Hepatocyte (in vitro differentiated cells): ENCODE measurements around the gene PNKP. TPM values are rescaled to one million over a fixed set of nuclear protein-coding genes. Genes with fewer than 3 reads are reported as not detected.

Experiments
- DNase-seq: peaks from one replicate; pipeline ENCODE4 v3.0.0-alpha.2; 2016; ENCODE audit warnings: low spot score
- H2AFZ ChIP-seq: fragments of 200-600 bp; sonication (generic); 2 replicates; pipeline ENCODE4 v1.6.0; 2016; ENCODE audit warnings: antibody characterized with exemption, mild to moderate bottlenecking
- H3K27ac ChIP-seq: fragments of 200-600 bp; sonication (generic); 2 replicates; pipeline ENCODE4 v1.5.1; 2016; ENCODE audit warnings: mild to moderate bottlenecking
- H3K27me3 ChIP-seq: fragments of 200-600 bp; sonication (generic); 2 replicates; pipeline ENCODE4 v1.6.1; 2016
- H3K36me3 ChIP-seq: fragments of 200-600 bp; sonication (generic); replicated peaks from 2 replicates; pipeline ENCODE4 v1.5.1; 2016; ENCODE audit warnings: low read depth; ENCODE audit not compliant: insufficient read depth
- H3K4me1 ChIP-seq: fragments of 200-600 bp; sonication (generic); 2 replicates; pipeline ENCODE4 v1.5.1; 2016; ENCODE audit warnings: mild to moderate bottlenecking, moderate library complexity; ENCODE audit not compliant: insufficient read depth
- H3K4me2 ChIP-seq: fragments of 200-600 bp; sonication (generic); 2 replicates; pipeline ENCODE4 v1.6.0; 2016
- H3K4me3 ChIP-seq: fragments of 200-600 bp; sonication (generic); 2 replicates; pipeline ENCODE4 v1.5.1; 2016; ENCODE audit warnings: mild to moderate bottlenecking
- H3K79me2 ChIP-seq: fragments of 200-600 bp; sonication (generic); 2 replicates; pipeline ENCODE4 v1.6.0; 2017; ENCODE audit warnings: mild to moderate bottlenecking
- H3K9me2 ChIP-seq: fragments of 200-600 bp; sonication (generic); replicated peaks from 2 replicates; pipeline ENCODE4 v1.6.0; 2017; ENCODE audit warnings: mild to moderate bottlenecking; ENCODE audit not compliant: insufficient read depth
- H3K9me3 ChIP-seq: fragments of 200-600 bp; sonication (generic); 2 replicates; pipeline ENCODE4 v1.5.1; 2016; ENCODE audit warnings: low read depth, mild to moderate bottlenecking
- H4K20me1 ChIP-seq: fragments of 200-600 bp; sonication (generic); 2 replicates; pipeline ENCODE4 v1.6.0; 2016; ENCODE audit warnings: mild to moderate bottlenecking; ENCODE audit not compliant: insufficient read depth, poor library complexity, severe bottlenecking
- CTCF ChIP-seq: fragments of 200-600 bp; sonication (generic); IDR thresholded peaks from 2 replicates; pipeline ENCODE4 v1.5.1; 2016; ENCODE audit warnings: antibody characterized with exemption, mild to moderate bottlenecking; ENCODE audit not compliant: poor library complexity
- EZH2 ChIP-seq: fragments of 200-600 bp; sonication (generic); IDR thresholded peaks from 2 replicates; pipeline ENCODE4 v1.6.1; 2016; ENCODE audit warnings: antibody characterized with exemption, mild to moderate bottlenecking, borderline replicate concordance
- EZH2phosphoT487 ChIP-seq: fragments of 200-600 bp; sonication (generic); IDR thresholded peaks from one replicate; pipeline ENCODE4 v1.6.1; 2018; ENCODE audit warnings: antibody characterized with exemption, mild to moderate bottlenecking, low read depth, moderate library complexity; ENCODE audit not compliant: unreplicated experiment, severe bottlenecking
- WGBS: methylation state at CpG from one replicate; pipeline ENCODE4 v1.1.6; 2016; ENCODE audit warnings: low lambda C conversion rate; ENCODE audit errors: missing lambda C conversion rate; 5-methylcytosine and 5-hydroxymethylcytosine counted together
- polyA plus RNA-seq: library from polyadenylated mRNA; unstranded; fragments of >200 nt; fragmentation: Nextera tagmentation; extraction: Ambion mirVana; gene quantifications from 2 replicates; pipeline ENCODE4 v1.2.1, GENCODE V29; 2016
- total RNA-seq: library from RNA; depleted of rRNA; stranded (reverse); fragments of >200 nt; gene quantifications from 2 replicates; pipeline ENCODE4 v1.2.3, GENCODE V29; 2014

Gene PNKP
- total and polyA plus RNA-seq, 2 experiments from 2014 or later, result 27.0 to 68.6 TPM

GRCh38 chr19:49845414-49845813 is 22.0 kb downstream of the PNKP start:
- Histone ChIP-seq H3K27me3 (no peaks in the 10 kb centered on the region), H3K27ac (no peak overlapping the region), H3K79me2 (peaks cover 18% of the 10 kb centered on the region), H3K9me3 (no peaks in the 10 kb centered on the region), H3K4me3 (no peak overlapping the region), H3K4me2 (no peak overlapping the region), H2AFZ (no peak overlapping the region), H4K20me1 (no peaks in the 10 kb centered on the region), H3K9me2 (no peaks in the 10 kb centered on the region), H3K4me1 (no peaks in the 10 kb centered on the region), H3K36me3 (no peaks in the 10 kb centered on the region)
- WGBS, result 91% methylated on average over 3 of the region's 3 CpGs
- no peak for DNase-seq
- TF ChIP-seq EZH2 (no peak), EZH2phosphoT487 (no peak), CTCF (no peak)

GRCh38 chr19:49844138-49845095 is 23.0 kb downstream of the PNKP start:
- Histone ChIP-seq H3K27ac (no peak overlapping the region), H3K27me3 (no peaks in the 10 kb centered on the region), H3K4me1 (no peaks in the 10 kb centered on the region), H3K4me3 (no peak overlapping the region), H4K20me1 (no peaks in the 10 kb centered on the region), H2AFZ (no peak overlapping the region), H3K36me3 (no peaks in the 10 kb centered on the region), H3K4me2 (no peak overlapping the region), H3K9me3 (no peaks in the 10 kb centered on the region), H3K9me2 (no peaks in the 10 kb centered on the region), H3K79me2 (peaks cover 9% of the 10 kb centered on the region)
- WGBS, result 89% methylated on average over 18 of the region's 18 CpGs
- TF ChIP-seq EZH2 (no peak), EZH2phosphoT487 (no peak), CTCF (no peak)
- DNase-seq, result no peak

GRCh38 chr19:49843265-49843664 is 24.1 kb downstream of the PNKP start:
- 100% methylated on average over 3 of the region's 3 CpGs for WGBS
- H3K79me2 ChIP-seq, result no peaks in the 10 kb centered on the region
- H3K4me1 ChIP-seq, result no peaks in the 10 kb centered on the region
- H3K4me3 ChIP-seq, result no peak overlapping the region
- no peaks in the 10 kb centered on the region for H3K27me3 ChIP-seq
- H3K9me2 ChIP-seq, result no peaks in the 10 kb centered on the region
- H3K4me2 ChIP-seq, result no peak overlapping the region
- no peak overlapping the region for H3K27ac ChIP-seq
- H3K36me3 ChIP-seq, result no peaks in the 10 kb centered on the region
- H2AFZ ChIP-seq, result no peak overlapping the region
- TF ChIP-seq EZH2phosphoT487, result no peak
- H4K20me1 ChIP-seq, result no peaks in the 10 kb centered on the region
- H3K9me3 ChIP-seq, result no peaks in the 10 kb centered on the region
- DNase-seq, result no peak

- Histone ChIP-seq H3K9me3 (no peaks in the 10 kb centered on the region), H3K36me3 (no peaks in the 10 kb centered on the region), H3K4me3 (no peak overlapping the region), H3K27ac (no peak overlapping the region), H2AFZ (no peak overlapping the region), H3K27me3 (no peaks in the 10 kb centered on the region), H4K20me1 (no peaks in the 10 kb centered on the region), H3K9me2 (no peaks in the 10 kb centered on the region), H3K4me1 (no peaks in the 10 kb centered on the region), H3K4me2 (no peak overlapping the region), H3K79me2 (no peaks in the 10 kb centered on the region)
- 95% methylated on average over 17 of the region's 17 CpGs for WGBS
- no peak for DNase-seq
- TF ChIP-seq CTCF (no peak), EZH2 (no peak), EZH2phosphoT487 (no peak)
These were observed 26.6 kb downstream of the PNKP start for GRCh38 chr19:49840736-49841249.
